Activated naive CD8-positive, alpha-beta T cell treated with anti-CD3 and anti-CD28 coated beads for 36 hours (primary cell): ENCODE results near the gene ARHGAP12. TPM values are rescaled to one million over a fixed set of nuclear protein-coding genes. Genes with fewer than 3 reads are reported as not detected.
"Not testable (repeated sequence)": the region's sequence is repeated elsewhere in the genome, so short reads cannot be mapped to it uniquely, and the experiment has no call there.

Experiments
- DNase-seq: peaks from one replicate; pipeline ENCODE4 v3.0.0; 2021
- H3K27ac Mint-ChIP-seq: one replicate; pipeline ENCODE4 v1.8.0; 2022; ENCODE audit warnings: mild to moderate bottlenecking, moderate library complexity, mixed read lengths
- H3K27me3 Mint-ChIP-seq: one replicate; pipeline ENCODE4 v1.8.0; 2022; ENCODE audit warnings: mild to moderate bottlenecking, mixed read lengths
- H3K36me3 Mint-ChIP-seq: one replicate; pipeline ENCODE4 v1.8.0; 2021; ENCODE audit warnings: mild to moderate bottlenecking, mixed read lengths
- H3K4me1 Mint-ChIP-seq: one replicate; pipeline ENCODE4 v1.8.0; 2021; ENCODE audit warnings: mixed read lengths
- H3K4me3 Mint-ChIP-seq: one replicate; pipeline ENCODE4 v1.8.0; 2022; ENCODE audit warnings: mild to moderate bottlenecking, moderate library complexity, mixed read lengths
- H3K9me3 Mint-ChIP-seq: one replicate; pipeline ENCODE4 v1.8.0; 2022; ENCODE audit warnings: mixed read lengths
- total RNA-seq, 2 experiments: library from RNA; stranded (reverse); gene quantifications; one replicate each; pipeline ENCODE4 v1.2.3, GENCODE V29; 2021

ARHGAP12 gene, protein sequence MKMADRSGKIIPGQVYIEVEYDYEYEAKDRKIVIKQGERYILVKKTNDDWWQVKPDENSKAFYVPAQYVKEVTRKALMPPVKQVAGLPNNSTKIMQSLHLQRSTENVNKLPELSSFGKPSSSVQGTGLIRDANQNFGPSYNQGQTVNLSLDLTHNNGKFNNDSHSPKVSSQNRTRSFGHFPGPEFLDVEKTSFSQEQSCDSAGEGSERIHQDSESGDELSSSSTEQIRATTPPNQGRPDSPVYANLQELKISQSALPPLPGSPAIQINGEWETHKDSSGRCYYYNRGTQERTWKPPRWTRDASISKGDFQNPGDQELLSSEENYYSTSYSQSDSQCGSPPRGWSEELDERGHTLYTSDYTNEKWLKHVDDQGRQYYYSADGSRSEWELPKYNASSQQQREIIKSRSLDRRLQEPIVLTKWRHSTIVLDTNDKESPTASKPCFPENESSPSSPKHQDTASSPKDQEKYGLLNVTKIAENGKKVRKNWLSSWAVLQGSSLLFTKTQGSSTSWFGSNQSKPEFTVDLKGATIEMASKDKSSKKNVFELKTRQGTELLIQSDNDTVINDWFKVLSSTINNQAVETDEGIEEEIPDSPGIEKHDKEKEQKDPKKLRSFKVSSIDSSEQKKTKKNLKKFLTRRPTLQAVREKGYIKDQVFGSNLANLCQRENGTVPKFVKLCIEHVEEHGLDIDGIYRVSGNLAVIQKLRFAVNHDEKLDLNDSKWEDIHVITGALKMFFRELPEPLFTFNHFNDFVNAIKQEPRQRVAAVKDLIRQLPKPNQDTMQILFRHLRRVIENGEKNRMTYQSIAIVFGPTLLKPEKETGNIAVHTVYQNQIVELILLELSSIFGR
- 1 to 10 TPM; 2.8 to 3.4 TPM for total RNA-seq

DNA sequence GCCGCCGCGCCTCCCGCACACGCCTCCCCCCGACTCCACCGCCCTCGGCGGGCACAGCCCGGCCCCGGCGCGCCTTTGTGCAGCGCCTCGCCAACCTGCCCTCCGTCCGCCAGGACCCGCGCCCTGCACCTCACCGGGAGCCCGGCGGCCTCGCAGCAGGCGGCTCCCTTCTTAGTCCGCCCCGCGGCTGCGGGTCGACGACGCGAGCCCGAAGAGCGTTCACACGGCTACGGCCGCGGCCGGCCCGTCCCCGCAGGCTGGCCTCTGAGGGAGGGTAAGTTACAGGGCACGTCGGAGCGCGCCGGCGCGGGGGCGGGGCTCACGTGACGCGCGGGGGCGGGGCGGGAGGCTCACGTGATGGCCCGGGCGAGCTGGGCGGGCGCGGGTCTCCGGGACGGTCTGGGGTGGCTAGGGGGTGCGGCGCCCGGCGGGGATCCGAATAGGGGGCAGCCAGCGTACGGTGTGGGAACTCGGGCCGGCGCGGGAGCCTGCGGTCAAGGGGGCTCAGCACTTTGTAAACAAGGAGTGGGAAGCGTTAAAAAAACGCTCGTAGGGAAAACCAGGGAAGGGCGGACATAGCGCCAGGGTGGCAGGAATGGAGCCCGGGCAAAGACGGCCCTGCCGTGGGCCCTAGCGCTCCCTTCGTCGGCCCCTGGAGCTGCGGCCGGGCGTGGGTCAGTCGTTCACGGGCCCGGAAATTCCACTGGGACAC is at the start of gene ARHGAP12:
TSS of gene ARHGAP12 (minus strand) at position 283 of the 712 bp plus-strand sequence. CDS start 19,976 bp downstream, outside the sequence.
- Mint-ChIP-seq H3K4me3 (peak within 1 kb of the TSS; percentile 86), H3K4me1 (peaks cover 44% of the 10 kb centered on the region), H3K27me3 (no peaks in the 10 kb centered on the region), H3K9me3 (no peaks in the 10 kb centered on the region), H3K36me3 (no peaks in the 10 kb centered on the region), H3K27ac (peak within 1 kb of the TSS; percentile 78)
- peak; percentile 81 for DNase-seq

DNA sequence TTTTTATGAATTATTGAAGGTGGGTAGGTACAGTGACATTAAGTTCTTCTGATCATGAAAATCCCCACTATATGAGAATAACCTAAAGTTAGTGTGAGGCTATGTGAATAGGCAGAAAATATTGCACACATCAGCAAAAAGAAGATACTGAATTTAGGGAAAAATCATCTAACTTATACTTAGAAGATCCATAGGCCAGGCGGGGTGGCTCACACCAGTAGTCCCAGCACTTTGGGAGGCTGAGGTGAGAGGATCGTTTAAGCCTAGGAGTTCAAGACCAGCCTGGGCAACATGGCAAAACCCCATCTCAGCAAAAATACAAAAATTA is 49.5 kb upstream of the ARHGAP12 start:
- no peak for DNase-seq
- Mint-ChIP-seq H3K4me3 (no peak overlapping the region), H3K4me1 (peaks cover 19% of the 10 kb centered on the region), H3K36me3 (no peaks in the 10 kb centered on the region), H3K27me3 (no peaks in the 10 kb centered on the region), H3K27ac (no peak overlapping the region), H3K9me3 (no peaks in the 10 kb centered on the region)

DNA sequence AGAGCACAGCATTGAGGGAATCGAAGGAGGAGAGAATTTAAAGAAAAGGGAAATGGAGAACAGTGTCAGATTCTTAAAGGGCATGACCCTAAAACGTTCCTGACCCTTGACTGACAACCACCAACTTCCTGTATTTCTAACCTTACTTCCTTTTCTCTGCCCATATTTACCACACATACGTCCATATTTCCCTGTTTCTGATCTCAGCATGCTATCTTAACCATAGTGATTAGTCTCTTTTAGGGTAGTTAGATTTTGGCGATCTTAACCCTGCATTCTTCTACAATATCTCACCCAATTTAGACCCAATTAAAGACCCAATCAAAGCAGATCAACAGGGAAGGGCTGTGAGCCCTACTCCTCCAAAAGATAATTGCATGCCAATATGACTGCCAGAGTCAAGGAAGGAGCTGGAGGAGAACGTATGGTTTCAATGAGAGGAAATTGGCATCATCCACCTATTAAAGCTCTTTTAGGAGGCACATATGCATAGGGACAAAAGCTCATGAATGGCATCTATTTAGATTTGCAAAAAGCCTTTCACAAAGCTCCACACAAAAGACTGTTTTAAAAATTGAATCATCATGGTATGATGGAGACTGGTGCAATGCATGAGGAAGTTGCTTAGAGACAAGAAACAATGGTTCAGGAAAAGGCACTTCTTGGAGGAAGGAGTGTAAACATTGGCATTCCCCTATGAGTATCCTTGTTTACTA is 49.0 kb upstream of the ARHGAP12 start:
- no peak for DNase-seq
- no peak overlapping the region for H3K4me3 Mint-ChIP-seq
- no peaks in the 10 kb centered on the region for H3K9me3 Mint-ChIP-seq
- no peaks in the 10 kb centered on the region for H3K36me3 Mint-ChIP-seq
- peaks cover 19% of the 10 kb centered on the region for H3K4me1 Mint-ChIP-seq
- H3K27me3 Mint-ChIP-seq: no peaks in the 10 kb centered on the region
- H3K27ac Mint-ChIP-seq: no peak overlapping the region

DNA sequence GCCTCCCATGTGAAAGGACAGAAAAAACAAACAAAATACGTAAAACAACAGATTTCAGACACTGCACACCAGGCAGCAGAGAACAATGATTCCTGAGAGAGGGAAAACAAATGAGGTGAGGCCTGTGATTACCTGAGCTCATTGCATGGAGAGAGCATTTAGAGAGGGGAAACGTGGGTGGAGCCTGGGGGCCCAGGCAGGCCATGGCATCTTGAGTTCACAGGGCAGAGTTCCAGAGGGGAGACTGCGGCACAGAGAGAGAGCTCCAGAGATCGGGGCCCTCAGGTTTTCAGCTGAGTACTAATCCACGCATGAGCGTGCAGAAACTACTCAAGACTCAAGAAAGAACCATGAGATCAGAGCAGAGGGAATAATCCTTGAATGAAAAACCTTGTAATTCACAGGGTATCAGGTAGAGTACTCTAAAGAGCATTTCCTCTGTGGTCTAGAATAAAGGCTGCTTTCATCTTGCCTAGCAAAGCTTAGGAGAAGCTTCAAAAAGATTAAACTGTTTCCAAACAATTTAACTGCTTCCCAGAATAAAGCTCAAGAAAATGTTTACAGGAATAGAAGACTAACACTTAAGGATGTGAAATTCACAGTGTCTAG is 46.6 kb upstream of the ARHGAP12 start:
- Mint-ChIP-seq H3K27me3 (no peaks in the 10 kb centered on the region), H3K4me1 (peaks cover 19% of the 10 kb centered on the region)

DNA sequence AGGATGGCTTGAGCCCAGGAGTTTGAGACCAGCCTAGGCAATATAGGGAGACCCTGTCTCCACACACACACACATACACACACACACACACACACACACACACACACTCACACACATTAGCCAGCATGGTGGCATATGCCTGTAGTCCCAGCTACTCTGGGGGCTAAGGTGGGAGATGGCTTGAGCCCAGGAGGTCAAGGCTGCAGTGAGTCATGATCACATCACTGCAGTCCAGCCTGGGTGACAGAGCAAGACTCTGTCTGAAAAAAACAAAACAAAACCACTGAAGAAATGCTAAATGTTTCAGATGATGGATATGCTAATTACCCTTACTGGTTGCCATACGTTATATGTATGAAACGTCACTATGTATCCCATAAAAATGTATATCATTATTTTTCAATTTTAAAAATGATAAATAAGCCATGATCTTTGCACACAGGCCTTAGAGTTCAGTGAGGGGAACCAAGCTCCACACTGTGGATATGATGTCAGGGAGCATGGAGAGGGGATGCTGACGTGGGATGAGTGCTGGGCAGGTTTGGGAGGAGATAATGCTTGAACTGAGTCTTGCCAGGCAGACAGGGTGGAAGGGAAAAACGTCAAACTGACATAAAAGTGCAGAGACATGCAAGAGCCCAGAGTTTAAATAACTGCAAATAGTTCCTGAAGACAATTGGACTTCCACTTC is 45.9 kb upstream of the ARHGAP12 start:
- no peak overlapping the region for H3K4me3 Mint-ChIP-seq
- no peak overlapping the region for H3K27ac Mint-ChIP-seq
- no peaks in the 10 kb centered on the region for H3K27me3 Mint-ChIP-seq
- no peak for DNase-seq
- no peaks in the 10 kb centered on the region for H3K9me3 Mint-ChIP-seq
- peaks cover 19% of the 10 kb centered on the region for H3K4me1 Mint-ChIP-seq
- no peaks in the 10 kb centered on the region for H3K36me3 Mint-ChIP-seq

More for the DNA sequence above, 46.6 kb upstream of the ARHGAP12 start:
- DNase-seq: no peak
- Mint-ChIP-seq H3K27ac (no peak overlapping the region), H3K36me3 (no peaks in the 10 kb centered on the region), H3K4me3 (no peak overlapping the region), H3K9me3 (no peaks in the 10 kb centered on the region)

DNA sequence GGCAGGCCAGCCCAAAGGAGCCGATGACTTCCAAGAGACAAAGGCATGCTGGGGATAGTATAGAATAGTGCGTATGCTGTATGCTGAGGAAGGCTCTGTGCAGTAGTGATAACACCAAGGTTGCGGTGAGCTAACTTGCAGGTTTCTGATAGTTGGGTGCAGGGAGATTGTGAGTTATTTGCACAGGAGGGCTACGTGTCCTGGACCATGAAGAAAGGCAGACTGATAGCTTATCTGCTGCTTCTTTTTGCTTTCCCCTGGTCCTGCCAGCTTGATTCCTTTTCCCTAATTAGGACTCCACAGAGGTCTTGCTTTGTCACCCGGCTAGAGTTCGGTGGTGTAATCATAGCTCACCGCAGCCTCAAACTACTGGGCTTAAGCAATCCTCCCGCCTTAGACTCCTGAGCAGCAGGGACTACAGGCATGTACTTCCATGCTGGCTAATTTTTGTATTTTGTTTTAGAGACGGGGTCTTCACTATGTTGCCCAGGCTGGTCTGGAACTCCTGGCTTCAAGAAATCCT is 43.9 kb upstream of the ARHGAP12 start:
- DNase-seq: no peak
- Mint-ChIP-seq H3K27me3 (no peaks in the 10 kb centered on the region), H3K9me3 (no peaks in the 10 kb centered on the region), H3K4me1 (peaks cover 15% of the 10 kb centered on the region), H3K27ac (no peak overlapping the region), H3K36me3 (no peaks in the 10 kb centered on the region), H3K4me3 (no peak overlapping the region)

DNA sequence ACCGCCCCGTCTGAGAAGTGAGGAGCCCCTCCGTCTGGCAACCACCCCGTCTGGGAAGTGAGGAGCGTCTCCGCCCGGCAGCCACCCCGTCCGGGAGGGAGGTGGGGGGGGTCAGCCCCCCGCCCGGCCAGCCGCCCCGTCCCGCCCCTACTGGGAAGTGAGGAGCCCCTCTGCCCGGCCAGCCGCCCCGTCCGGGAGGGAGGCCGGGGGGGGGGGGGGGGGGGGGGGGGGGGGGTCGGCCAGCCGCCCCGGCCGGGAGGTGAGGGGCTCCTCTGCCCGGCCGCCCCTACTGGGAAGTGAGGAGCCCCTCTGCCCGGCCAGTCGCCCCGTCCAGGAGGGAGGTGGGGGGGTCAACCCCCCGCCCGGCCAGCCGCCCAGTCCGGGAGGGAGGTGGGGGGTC is 41.2 kb upstream of the ARHGAP12 start:
- H3K9me3 Mint-ChIP-seq, H3K4me3 Mint-ChIP-seq, H3K27me3 Mint-ChIP-seq, H3K4me1 Mint-ChIP-seq, H3K27ac Mint-ChIP-seq, H3K36me3 Mint-ChIP-seq, DNase-seq: not testable (repeated sequence)

DNA sequence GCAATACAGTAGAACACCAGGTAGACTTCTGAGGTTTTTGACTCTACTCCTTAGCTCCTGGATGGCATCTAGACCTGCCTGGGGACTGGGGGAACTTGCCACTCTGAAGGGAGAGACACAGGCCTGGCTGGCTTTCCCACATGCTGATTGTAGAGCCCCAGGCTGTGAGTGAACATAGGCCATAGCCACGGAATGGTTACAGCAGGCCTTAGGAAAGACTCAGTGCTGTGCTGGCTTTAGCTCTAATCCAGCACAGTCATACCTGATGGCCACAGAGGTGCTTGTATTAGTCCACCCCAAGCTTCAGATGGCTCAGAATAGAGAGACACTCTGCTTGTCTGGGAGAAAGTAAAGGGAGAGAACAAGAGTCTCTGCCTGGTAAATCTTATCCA is 35.0 kb upstream of the ARHGAP12 start:
- H3K4me3 Mint-ChIP-seq: no peak overlapping the region
- peaks cover 26% of the 10 kb centered on the region for H3K4me1 Mint-ChIP-seq
- no peaks in the 10 kb centered on the region for H3K27me3 Mint-ChIP-seq
- H3K36me3 Mint-ChIP-seq: no peaks in the 10 kb centered on the region
- no peak overlapping the region for H3K27ac Mint-ChIP-seq
- no peaks in the 10 kb centered on the region for H3K9me3 Mint-ChIP-seq
- no peak for DNase-seq

DNA sequence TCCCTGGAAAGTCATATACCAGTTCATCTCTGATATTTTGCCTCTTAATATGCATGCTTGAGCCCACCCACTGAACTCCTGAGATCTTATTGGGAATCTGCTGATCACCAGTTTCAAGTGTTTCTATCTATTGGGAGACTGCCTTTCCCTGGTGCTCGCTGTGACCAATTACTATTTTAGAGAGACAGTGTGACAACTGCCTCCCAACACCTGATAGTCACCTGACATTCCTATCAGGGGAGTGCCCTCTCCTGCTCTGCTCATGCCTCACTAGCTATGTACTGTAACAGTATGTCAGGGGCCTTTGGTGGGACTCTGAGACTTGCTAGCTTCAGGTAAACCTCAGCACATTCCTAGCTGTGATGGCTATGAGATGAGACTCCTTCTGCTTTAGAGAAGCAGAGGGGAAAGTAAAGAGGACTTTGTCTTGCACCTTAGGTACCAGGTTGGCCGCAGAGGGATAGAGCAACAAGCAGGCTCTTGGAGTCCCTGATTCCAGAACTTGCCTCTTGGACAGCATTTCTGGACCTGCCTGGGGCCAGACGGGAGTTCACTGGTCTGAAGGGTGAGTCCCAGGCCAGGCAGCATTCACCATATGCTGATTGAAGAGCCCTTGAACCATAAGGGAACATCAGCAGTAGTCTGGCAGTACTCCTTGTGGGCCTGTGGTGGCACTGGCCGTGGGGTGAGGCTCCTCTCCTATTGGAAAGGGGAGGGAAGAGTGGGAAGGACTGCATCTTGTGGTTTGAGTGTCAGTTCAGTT is 34.4 kb upstream of the ARHGAP12 start:
- H3K27me3 Mint-ChIP-seq: no peaks in the 10 kb centered on the region
- H3K4me1 Mint-ChIP-seq: peaks cover 26% of the 10 kb centered on the region
- no peak overlapping the region for H3K27ac Mint-ChIP-seq

DNA sequence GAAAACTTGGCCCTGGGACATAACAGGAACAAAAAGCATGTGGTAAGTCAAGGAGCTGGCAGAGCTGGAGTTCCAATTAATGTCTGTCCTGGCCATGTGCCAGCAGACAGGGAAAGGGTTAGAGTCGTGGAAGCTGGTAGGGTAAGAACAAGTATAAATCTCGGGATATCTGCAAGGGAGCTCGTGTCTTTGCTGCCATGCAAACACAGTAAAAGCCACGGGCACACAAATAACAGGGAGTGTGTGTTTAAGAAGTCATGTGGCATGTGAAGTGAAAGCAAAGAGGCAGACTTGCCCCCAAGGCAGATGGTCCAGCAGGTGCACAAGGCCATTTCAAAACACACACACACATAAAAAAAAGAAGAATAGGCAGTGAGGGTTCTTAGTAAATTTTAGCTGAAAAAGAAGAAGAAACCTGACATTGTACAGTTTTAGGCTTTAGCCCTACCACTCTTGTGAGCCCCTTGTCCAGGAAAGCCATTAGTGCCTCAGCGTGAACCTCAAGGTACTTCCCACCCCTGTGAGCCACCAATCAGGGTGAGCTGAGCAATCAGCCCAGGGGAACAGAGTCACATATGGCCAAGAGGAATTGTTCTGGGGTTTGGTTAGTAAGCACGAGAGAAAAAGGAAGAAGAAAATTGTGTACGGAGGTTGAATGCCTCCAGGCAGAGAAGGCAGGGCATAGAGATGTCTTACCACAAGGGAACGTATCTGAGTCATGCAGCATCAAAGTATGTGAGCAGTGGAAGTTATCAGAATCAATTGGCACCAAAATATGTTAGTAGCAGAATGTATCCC is 32.8 kb upstream of the ARHGAP12 start:
- peak; percentile 18 for DNase-seq
- Mint-ChIP-seq H3K36me3 (peaks cover 1% of the 10 kb centered on the region), H3K27me3 (no peaks in the 10 kb centered on the region), H3K9me3 (no peaks in the 10 kb centered on the region), H3K27ac (peak overlapping the region; percentile 30), H3K4me1 (peaks cover 28% of the 10 kb centered on the region), H3K4me3 (peak overlapping the region; percentile 36)

More for the DNA sequence above, 34.4 kb upstream of the ARHGAP12 start:
- no peak for DNase-seq
- H3K9me3 Mint-ChIP-seq: no peaks in the 10 kb centered on the region
- no peak overlapping the region for H3K4me3 Mint-ChIP-seq
- no peaks in the 10 kb centered on the region for H3K36me3 Mint-ChIP-seq

DNA sequence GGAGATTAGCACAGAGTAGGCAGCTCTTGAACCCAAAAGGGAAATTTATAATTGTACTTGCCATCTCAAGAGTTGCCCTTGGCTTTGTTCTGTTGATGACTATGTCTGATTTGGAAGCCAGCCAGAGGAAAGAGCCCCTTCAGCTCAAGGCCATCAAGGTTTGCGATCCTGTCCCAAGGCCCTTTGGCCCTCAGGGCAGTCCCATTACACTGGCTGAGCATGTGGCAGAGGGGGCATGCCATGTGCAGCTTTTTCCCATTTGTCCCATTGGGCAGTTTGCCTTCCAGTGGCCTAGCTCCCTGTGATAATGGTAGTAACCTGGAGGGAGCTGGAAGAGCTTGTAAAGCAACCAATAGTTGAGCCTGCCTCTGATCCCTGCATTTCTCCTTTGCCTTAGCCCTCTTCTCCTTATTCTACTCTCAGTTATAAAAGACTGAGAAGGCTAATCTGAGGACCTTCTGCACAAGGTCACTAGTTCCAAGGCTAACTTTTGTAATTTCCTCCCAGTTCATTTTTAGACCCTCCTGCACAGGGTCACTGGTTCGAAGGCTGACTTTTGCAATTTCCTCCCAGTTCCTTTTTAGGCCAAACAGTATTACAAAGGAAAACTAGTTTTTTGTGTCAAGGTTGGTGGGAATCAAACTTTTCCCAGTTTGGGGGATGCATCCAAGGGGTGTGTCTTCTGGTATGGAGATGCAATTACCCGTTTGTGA is 31.0 kb upstream of the ARHGAP12 start:
- Mint-ChIP-seq H3K4me1 (peaks cover 32% of the 10 kb centered on the region), H3K36me3 (peaks cover 8% of the 10 kb centered on the region), H3K9me3 (peaks cover 6% of the 10 kb centered on the region), H3K27ac (no peak overlapping the region), H3K4me3 (no peak overlapping the region), H3K27me3 (no peaks in the 10 kb centered on the region)
- no peak for DNase-seq

DNA sequence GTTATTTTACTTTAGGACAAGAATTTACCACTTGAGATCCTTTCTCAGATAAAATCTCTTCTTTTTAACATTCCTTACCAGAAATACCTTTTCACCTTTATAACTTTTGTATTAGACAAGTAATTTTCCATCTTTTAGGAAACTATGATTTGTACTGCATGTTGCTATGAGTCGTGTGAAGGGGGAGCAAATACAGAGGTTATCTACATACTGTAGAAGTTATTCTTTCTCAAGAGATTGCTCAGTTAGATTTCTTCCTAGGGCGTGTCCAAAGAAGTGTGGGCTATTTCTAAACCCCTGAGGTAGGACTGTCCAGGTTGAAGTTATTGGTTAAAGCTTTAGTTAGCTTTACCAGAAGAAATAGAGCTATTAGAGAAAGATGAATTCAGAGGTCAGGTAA is 30.2 kb upstream of the ARHGAP12 start:
- DNase-seq: no peak

More for the DNA sequence above, 30.2 kb upstream of the ARHGAP12 start:
- H3K27me3 Mint-ChIP-seq: no peaks in the 10 kb centered on the region
- no peak overlapping the region for H3K27ac Mint-ChIP-seq
- H3K36me3 Mint-ChIP-seq: peaks cover 13% of the 10 kb centered on the region
- peaks cover 32% of the 10 kb centered on the region for H3K4me1 Mint-ChIP-seq
- H3K9me3 Mint-ChIP-seq: peaks cover 14% of the 10 kb centered on the region
- no peak overlapping the region for H3K4me3 Mint-ChIP-seq
